B cell (primary cell): Measurements from ENCODE around the gene MDP1. TPM values are rescaled to one million over a fixed set of nuclear protein-coding genes. Genes with fewer than 3 reads are reported as not detected.

Experiments
- ATAC-seq: fragments of 200-7000 bp; cut with Tn5 transposase; one replicate; pipeline ENCODE4 v1.10.0; 2021; ENCODE audit warnings: low read depth, mild to moderate bottlenecking, moderate number of reproducible peaks, moderate library complexity
- CTCF ChIA-PET: fragments of 350-600 bp; sonication (Branson Sonifier 250); formaldehyde crosslinking; loops from one replicate; lab custom pipeline; 2021; ENCODE audit warnings: antibody characterized with exemption, inconsistent platforms; lab: Charles Lee
- POLR2A ChIA-PET: fragments of 350-600 bp; sonication (Branson Sonifier 250); formaldehyde crosslinking; loops from one replicate; lab custom pipeline; 2021; ENCODE audit warnings: antibody characterized with exemption; lab: Charles Lee
- DNase-seq: peaks from one replicate; pipeline ENCODE4 v3.0.0; 2013
- H2AFZ ChIP-seq: 2 replicates; pipeline ENCODE4 v1.6.1; 2012; ENCODE audit warnings: mild to moderate bottlenecking, low read depth, low read length; ENCODE audit not compliant: insufficient read depth, poor library complexity, severe bottlenecking
- H3K27ac ChIP-seq, 2 donors: 1 replicate in 1 of 2; 2 replicates in 1 of 2; pipeline ENCODE4 v1.5.1; 2012 to 2013; ENCODE audit warnings: low read length in 2 of 2, mild to moderate bottlenecking in 2 of 2, moderate library complexity in 1 of 2
- H3K27me3 ChIP-seq, 4 experiments: fragments of 200-600 bp in 1 of 4; sonication (generic) in 1 of 4; replicated peaks in 1 of 4; 1 replicate in 2 of 4; 2 replicates in 2 of 4; pipeline versions ENCODE4 v1.6.1 to v1.7.0; 2013 to 2016; ENCODE audit warnings: low read length in 3 of 4, mild to moderate bottlenecking in 2 of 4, mixed read lengths in 1 of 4, moderate library complexity in 1 of 4; ENCODE audit not compliant: insufficient read depth in 4 of 4, control insufficient read depth in 3 of 4; ENCODE audit errors: control extremely low read depth in 1 of 4
- H3K36me3 ChIP-seq, 2 experiments: replicated peaks in 1 of 2; 1 replicate in 1 of 2; 2 replicates in 1 of 2; pipeline versions ENCODE4 v1.6.1 to v1.7.1; 2013; ENCODE audit warnings: low read length in 1 of 2; ENCODE audit not compliant: insufficient read depth in 2 of 2, control insufficient read depth in 1 of 2; ENCODE audit errors: control extremely low read depth in 1 of 2, extremely low read depth in 1 of 2
- H3K4me1 ChIP-seq, 2 donors: fragments of 200-600 bp in 1 of 2; sonication (generic) in 1 of 2; 1 replicate in 1 of 2; 2 replicates in 1 of 2; pipeline versions ENCODE4 v1.5.1 to v1.6.1; 2013 to 2017; ENCODE audit warnings: low read length in 2 of 2; ENCODE audit not compliant: control insufficient read depth in 2 of 2, insufficient read depth in 2 of 2
- H3K4me2 ChIP-seq: replicated peaks from 2 replicates; pipeline ENCODE3; 2012; ENCODE audit warnings: mild to moderate bottlenecking, low read depth, low read length; ENCODE audit not compliant: poor library complexity, severe bottlenecking
- H3K4me3 ChIP-seq, 5 experiments: fragments of 200-600 bp in 1 of 5; sonication (generic) in 1 of 5; 1 replicate in 3 of 5; 2 replicates in 2 of 5; pipeline versions ENCODE4 v1.5.1 to v1.7.0; 2011 to 2016; ENCODE audit warnings: low read length in 4 of 5, mild to moderate bottlenecking in 4 of 5, low read depth in 2 of 5, control low read depth in 1 of 5, moderate library complexity in 1 of 5; ENCODE audit not compliant: insufficient read depth in 1 of 5; ENCODE audit errors: control extremely low read depth in 1 of 5, extremely low read depth in 1 of 5
- H3K79me2 ChIP-seq: fragments of 200-600 bp; sonication (generic); one replicate; pipeline ENCODE4 v1.6.0; 2016; ENCODE audit warnings: low read length; ENCODE audit not compliant: control insufficient read depth, insufficient read depth
- H3K9ac ChIP-seq: fragments of 200-600 bp; sonication (generic); 2 replicates; pipeline ENCODE4 v1.6.1; 2017; ENCODE audit warnings: mild to moderate bottlenecking, low read length, moderate library complexity
- H3K9me3 ChIP-seq, 3 donors: one replicate each; pipeline versions ENCODE4 v1.6.1 to v1.7.1; 2013; ENCODE audit warnings: low read length in 2 of 3; ENCODE audit not compliant: control insufficient read depth in 2 of 3, insufficient read depth in 1 of 3; ENCODE audit errors: control extremely low read depth in 1 of 3
- H4K20me1 ChIP-seq: 2 replicates; pipeline ENCODE4 v1.6.0; 2012; ENCODE audit warnings: mild to moderate bottlenecking, low read length; ENCODE audit not compliant: insufficient read depth, control insufficient read depth, poor library complexity, severe bottlenecking
- H3K27ac Mint-ChIP-seq: one replicate; pipeline ENCODE4 v1.8.0; 2021; ENCODE audit warnings: mixed read lengths
- H3K27me3 Mint-ChIP-seq: one replicate; pipeline ENCODE4 v1.8.0; 2021; ENCODE audit warnings: mixed read lengths
- H3K4me1 Mint-ChIP-seq: one replicate; pipeline ENCODE4 v1.8.0; 2021; ENCODE audit warnings: mixed read lengths
- H3K4me3 Mint-ChIP-seq: one replicate; pipeline ENCODE4 v1.8.0; 2021; ENCODE audit warnings: mixed read lengths
- H3K9me3 Mint-ChIP-seq: one replicate; pipeline ENCODE4 v1.8.0; 2022; ENCODE audit warnings: mixed read lengths; ENCODE audit not compliant: insufficient read depth
- CTCF ChIP-seq: fragments of 200-600 bp; IDR thresholded peaks from one replicate; pipeline ENCODE4 v1.8.0; 2022; ENCODE audit warnings: antibody characterized with exemption, mild to moderate bottlenecking
- EZH2 ChIP-seq: IDR thresholded peaks from 2 replicates; pipeline ENCODE4 v1.6.1; 2012; ENCODE audit warnings: borderline replicate concordance, low read depth, mild to moderate bottlenecking, moderate library complexity, low read length; ENCODE audit not compliant: insufficient read depth, poor library complexity, severe bottlenecking
- WGBS: methylation state at CpG from one replicate; pipeline ENCODE4 v1.1.5; 2013; ENCODE audit warnings: missing lambda C conversion rate; ENCODE audit not compliant: insufficient coverage; 5-methylcytosine and 5-hydroxymethylcytosine counted together
- intact Hi-C: fragments of 100-400 bp; cut with micrococcal nuclease; formaldehyde crosslinking; loops from one replicate; pipeline ENCODE4 v1.10.0; 2022
- polyA plus RNA-seq: library from polyadenylated mRNA; depleted of rRNA; stranded (reverse); fragments of >200 nt; gene quantifications from 2 replicates; pipeline ENCODE4 v1.2.3, GENCODE V29; 2012
- total RNA-seq, 2 donors: library from RNA; stranded (reverse); fragments of 120-200 nt in 1 of 2; gene quantifications; 1 replicate in 1 of 2; 2 replicates in 1 of 2; pipeline versions ENCODE4 v1.2.3 to v1.2.4, GENCODE V29; 2013 to 2022

MDP1 gene
- total and polyA plus RNA-seq, 2 donors (not counting 1 experiment from before 2014, with no cell fraction given): 11.3 to 28.1 TPM

DNA sequence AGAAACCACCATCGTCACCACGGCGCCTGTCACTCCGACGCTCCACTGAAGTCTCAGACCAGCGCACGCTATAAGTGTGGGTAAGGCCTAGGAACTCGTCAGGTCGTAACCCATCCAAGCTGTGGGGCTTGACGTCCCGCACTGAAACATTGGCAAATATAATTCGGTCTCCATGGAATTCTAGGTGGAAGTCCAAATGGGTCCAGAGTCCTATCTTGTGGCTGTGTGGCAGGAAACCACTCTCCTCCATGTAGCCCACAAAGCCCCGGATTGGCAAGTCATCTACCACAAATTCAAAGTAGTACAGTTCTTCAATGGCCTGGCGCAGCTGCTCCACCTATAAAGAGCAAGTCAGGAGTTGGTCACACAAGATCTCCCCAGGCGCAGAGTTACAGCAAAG is 22.9 kb downstream of the MDP1 start:
- H3K9me3 ChIP-seq: no peaks in the 10 kb centered on the region
- Mint-ChIP-seq H3K9me3 (no peaks in the 10 kb centered on the region), H3K27ac (peak overlapping the region; percentile 37), H3K27me3 (no peaks in the 10 kb centered on the region), H3K4me1 (peaks cover 54% of the 10 kb centered on the region), H3K4me3 (peak overlapping the region; percentile 62)
- ChIA-PET CTCF (no interaction called here), POLR2A (no interaction called here)
- no peak overlapping the region for H3K9ac ChIP-seq
- no peak overlapping the region for H3K4me2 ChIP-seq
- H3K27ac ChIP-seq: no peak overlapping the region
- H4K20me1 ChIP-seq: no peaks in the 10 kb centered on the region
- peaks cover 0 to 14% of the 10 kb centered on the region in 2 experiments for H3K36me3 ChIP-seq
- no peak overlapping the region for H2AFZ ChIP-seq
- WGBS: 97% methylated on average over 12 of the region's 15 CpGs
- H3K4me1 ChIP-seq: peaks cover 28 to 35% of the 10 kb centered on the region in 2 donors
- ATAC-seq (no peak), DNase-seq (no peak)
- peaks cover 52% of the 10 kb centered on the region for H3K79me2 ChIP-seq
- intact Hi-C loops: no loop called here
- no peak overlapping the region for H3K4me3 ChIP-seq
- TF ChIP-seq CTCF (no peak), EZH2 (no peak)
- H3K27me3 ChIP-seq: no peaks in the 10 kb centered on the region

DNA sequence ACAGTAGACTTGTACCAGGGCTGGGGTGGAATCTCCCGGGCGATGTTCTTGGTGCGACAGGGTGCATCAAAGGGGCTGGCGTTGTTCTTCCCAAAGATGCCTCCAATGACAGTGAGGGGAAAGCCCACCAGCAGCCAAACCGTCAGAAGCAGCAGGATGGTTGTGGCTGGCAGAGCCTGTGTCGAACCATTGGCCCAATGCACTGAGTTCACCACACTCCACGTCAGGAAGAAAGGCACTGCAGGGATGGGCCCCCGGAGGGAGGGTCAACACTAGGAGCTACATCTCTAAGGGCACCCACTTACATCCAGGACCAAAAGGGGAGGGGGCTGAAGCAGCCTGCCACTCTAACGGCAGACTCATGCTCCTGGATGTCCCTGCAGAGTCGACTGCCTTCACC is 25.4 kb downstream of the MDP1 start:
- CTCF ChIA-PET: interaction anchor here (1.5 to 3.4 kb wide), 3 partner anchors 23 to 120 kb away, joined by 4 to 11 read pairs (median 5); partner anchors contain the start of genes CHMP4A, LTB4R2 and TINF2

More for the DNA sequence above, 25.4 kb downstream of the MDP1 start:
- Histone ChIP-seq H4K20me1 (no peaks in the 10 kb centered on the region), H3K36me3 (peaks cover 3 to 27% of the 10 kb centered on the region in 2 experiments), H3K9ac (no peak overlapping the region), H3K27me3 (no peaks in the 10 kb centered on the region), H3K4me1 (peaks cover 25 to 29% of the 10 kb centered on the region in 2 donors), H3K79me2 (peaks cover 66% of the 10 kb centered on the region), H2AFZ (no peak overlapping the region), H3K9me3 (no peaks in the 10 kb centered on the region), H3K4me2 (no peak overlapping the region), H3K4me3 (no peak overlapping the region), H3K27ac (no peak overlapping the region)
- Mint-ChIP-seq H3K4me1 (peaks cover 50% of the 10 kb centered on the region), H3K27me3 (no peaks in the 10 kb centered on the region), H3K27ac (no peak overlapping the region), H3K9me3 (no peaks in the 10 kb centered on the region), H3K4me3 (no peak overlapping the region)
- WGBS: 96% methylated on average over 8 of the region's 10 CpGs
- ATAC-seq: no peak
- DNase-seq: no peak
- intact Hi-C loops: no loop called here
- POLR2A ChIA-PET: interaction anchor here (1.3 kb wide), 1 partner anchor 23 kb away, joined by 3 read pairs; the partner anchor contains the start of gene CHMP4A
- TF ChIP-seq EZH2 (no peak), CTCF (no peak)
